AG04449 (cell line): ENCODE data around the gene LRRC8C.
"Not testable (repeated sequence)": the region's sequence is repeated elsewhere in the genome, so short reads cannot be mapped to it uniquely, and the experiment has no call there.

Experiments used
- CTCF ChIA-PET: fragments of 350-600 bp; formaldehyde crosslinking; extraction: SDS; loops from one replicate; lab custom pipeline; 2021; ENCODE audit warnings: antibody characterized with exemption; lab: Yijun Ruan, JAX
- POLR2A ChIA-PET: fragments of 400-600, 350-600 bp; formaldehyde crosslinking; extraction: SDS; loops from one replicate; lab custom pipeline; 2020; ENCODE audit warnings: antibody characterized with exemption, inconsistent platforms; lab: Yijun Ruan, JAX
- DNase-seq: peaks from one replicate; pipeline ENCODE4 v3.0.0-alpha.2; 2010; ENCODE audit warnings: low read depth, low spot score
- H3K4me3 ChIP-seq: 2 replicates; pipeline ENCODE4 v1.5.1; 2011; ENCODE audit warnings: low read depth, mild to moderate bottlenecking, control low read depth, low read length
- CTCF ChIP-seq: IDR thresholded peaks from one replicate; pipeline ENCODE4 v1.5.1; 2011; ENCODE audit warnings: mild to moderate bottlenecking, moderate library complexity, low read length, control low read depth, inconsistent platforms; ENCODE audit not compliant: insufficient read depth; ENCODE audit errors: missing control alignments

LRRC8C gene

GRCh38 chr1:89589515-89589914, 43.4 kb upstream of the LRRC8C start:
- DNase-seq = peak; percentile 10
- no peak for TF ChIP-seq CTCF
- no peak overlapping the region for H3K4me3 ChIP-seq
- ChIA-PET CTCF (interaction anchor here (1.1 to 2.3 kb wide), 5 partner anchors 9 to 174 kb away, joined by 4 to 14 read pairs (median 6); no protein-coding TSS in a partner anchor), POLR2A (no interaction called here)

- ChIA-PET CTCF (interaction anchor here (1.1 to 2.3 kb wide), 8 partner anchors 8 to 173 kb away, joined by 3 to 14 read pairs (median 4); no protein-coding TSS in a partner anchor), POLR2A (no interaction called here)
- H3K4me3 ChIP-seq = no peak overlapping the region
- no peak for DNase-seq
- no peak for TF ChIP-seq CTCF
These were observed 42.4 kb upstream of the LRRC8C start for GRCh38 chr1:89590341-89591080.

GRCh38 chr1:89592861-89593302, 40.0 kb upstream of the LRRC8C start:
- H3K4me3 ChIP-seq, DNase-seq, POLR2A ChIA-PET: not testable (repeated sequence)
- CTCF ChIA-PET = interaction anchor here (0.7 to 1.7 kb wide), 4 partner anchors 8 to 171 kb away, joined by 3 to 4 read pairs (median 4); no protein-coding TSS in a partner anchor

GRCh38 chr1:89594096-89594740, 38.7 kb upstream of the LRRC8C start:
- H3K4me3 ChIP-seq = no peak overlapping the region
- ChIA-PET POLR2A (no interaction called here), CTCF (interaction anchor here (1.0 to 13.9 kb wide), 7 partner anchors 9 to 171 kb away, joined by 3 to 168 read pairs (median 4); no protein-coding TSS in a partner anchor)
- TF ChIP-seq CTCF = no peak
- no peak for DNase-seq

GRCh38 chr1:89596698-89597097, 36.2 kb upstream of the LRRC8C start:
- H3K4me3 ChIP-seq = no peak overlapping the region
- no peak for TF ChIP-seq CTCF
- POLR2A ChIA-PET = no interaction called here
- CTCF ChIA-PET = interaction anchor here (0.6 to 13.9 kb wide), 6 partner anchors 10 to 381 kb away, joined by 3 to 168 read pairs (median 8); no protein-coding TSS in a partner anchor
- DNase-seq = no peak

GRCh38 chr1:89598450-89599331, 34.2 kb upstream of the LRRC8C start:
- no peak for DNase-seq
- no peak overlapping the region for H3K4me3 ChIP-seq
- ChIA-PET CTCF (interaction anchor here (0.5 to 13.9 kb wide), 21 partner anchors 9 to 615 kb away, joined by 3 to 168 read pairs (median 4); no protein-coding TSS in a partner anchor), POLR2A (no interaction called here)
- peak; percentile 47 for TF ChIP-seq CTCF
